Activated CD8-positive, alpha-beta memory T cell treated with anti-CD3 and anti-CD28 coated beads, Interleukin-2, amount 50 U/mL, for 24 hours (primary cell): Measurements from ENCODE around the gene MEF2A.
"Not testable (repeated sequence)": the region's sequence is repeated elsewhere in the genome, so short reads cannot be mapped to it uniquely, and the experiment has no call there.

Experiments used
- DNase-seq: peaks from one replicate; pipeline ENCODE4 v3.0.0-alpha.2; 2020; ENCODE audit errors: extremely low read depth

The MEF2A gene

GRCh38 chr15:99651023-99651807 lies 85.4 kb downstream of the MEF2A start:
- no peak for DNase-seq

- no peak for DNase-seq
Observed at GRCh38 chr15:99656205-99656604, 90.4 kb downstream of the MEF2A start.

- DNase-seq, result no peak
Observed at GRCh38 chr15:99657996-99658395, 92.2 kb downstream of the MEF2A start.

GRCh38 chr15:99662903-99663302 lies 97.1 kb downstream of the MEF2A start:
- no peak for DNase-seq

GRCh38 chr15:99666073-99666472 lies 100.3 kb downstream of the MEF2A start:
- not testable (repeated sequence) for DNase-seq

GRCh38 chr15:99668533-99669182 lies 102.9 kb downstream of the MEF2A start:
- no peak for DNase-seq

- DNase-seq, result no peak
Observed at GRCh38 chr15:99669250-99669649, 103.5 kb downstream of the MEF2A start.

GRCh38 chr15:99671926-99672635 lies 106.3 kb downstream of the MEF2A start:
- DNase-seq, result no peak

GRCh38 chr15:99673111-99673510 lies 107.3 kb downstream of the MEF2A start:
- no peak for DNase-seq

- no peak for DNase-seq
Observed at GRCh38 chr15:99674279-99674678, 108.5 kb downstream of the MEF2A start.

GRCh38 chr15:99677540-99678134 lies 111.9 kb downstream of the MEF2A start:
- DNase-seq, result no peak

- DNase-seq, result no peak
Observed at GRCh38 chr15:99680276-99680675, 114.5 kb downstream of the MEF2A start.

GRCh38 chr15:99681990-99682389 lies 116.2 kb downstream of the MEF2A start:
- no peak for DNase-seq

- no peak for DNase-seq
Observed at GRCh38 chr15:99682455-99682854, 116.7 kb downstream of the MEF2A start.

GRCh38 chr15:99683000-99683670 lies 117.4 kb downstream of the MEF2A start:
- DNase-seq, result no peak

GRCh38 chr15:99686290-99686689 lies 120.5 kb downstream of the MEF2A start:
- DNase-seq, result no peak

GRCh38 chr15:99692825-99693224 lies 127.0 kb downstream of the MEF2A start:
- no peak for DNase-seq

GRCh38 chr15:99696096-99696495 lies 130.3 kb downstream of the MEF2A start:
- no peak for DNase-seq

GRCh38 chr15:99702895-99703602 lies 137.3 kb downstream of the MEF2A start:
- no peak for DNase-seq

- DNase-seq, result no peak
Observed at GRCh38 chr15:99703603-99704443, 138.0 kb downstream of the MEF2A start.
